Bronchus fibroblast of lung (primary cell): Measurements from ENCODE around the gene SNRNP200. TPM values are rescaled to one million over a fixed set of nuclear protein-coding genes. Genes with fewer than 3 reads are reported as not detected.

Experiments
- total RNA-seq: library from RNA; depleted of rRNA; stranded (reverse); fragments of >200 nt; gene quantifications from 2 replicates; pipeline ENCODE4 v1.2.3, GENCODE V29; 2015

SNRNP200 gene
- 60.5 and 65.0 TPM in 2 replicates for total RNA-seq

GRCh38 chr2:96305091-96305978, at the start of gene SNRNP200:
Gene SNRNP200, minus strand, starts transcription at chr2:96305546. Its CDS starts 109 bp downstream, at chr2:96305437.

GRCh38 chr2:96325041-96325883, 19.9 kb upstream of the SNRNP200 start, which contains the start of gene ITPRIPL1:
Gene ITPRIPL1, plus strand, starts transcription at chr2:96325317. Its CDS starts 523 bp downstream, at chr2:96325840.

GRCh38 chr2:96265840-96266679, 39.3 kb downstream of the SNRNP200 start, which contains the start of the genes CIAO1 and TMEM127:
Gene CIAO1, plus strand, starts transcription at chr2:96266225. Its CDS starts 126 bp downstream, at chr2:96266351.
Gene TMEM127, minus strand, starts transcription at chr2:96265997. Its CDS starts 616 bp downstream, at chr2:96265381.

Other genes starting within 250 kb of the SNRNP200 start
- gene ADRA2B, start 189.0 kb downstream of the SNRNP200 start, total RNA-seq = not detected in 2 replicates
- not detected in 2 replicates for gene ASTL, start 167.0 kb downstream of the SNRNP200 start, total RNA-seq
- gene DUSP2, start 160.1 kb downstream of the SNRNP200 start, total RNA-seq = 1.0 and 1.2 TPM in 2 replicates
- gene STARD7, start 96.7 kb downstream of the SNRNP200 start, total RNA-seq = 78.0 and 89.3 TPM in 2 replicates
- gene TMEM127, start 39.5 kb downstream of the SNRNP200 start, total RNA-seq = 19.6 and 21.9 TPM in 2 replicates
- 106 and 116 TPM in 2 replicates for gene CIAO1, start 39.3 kb downstream of the SNRNP200 start, total RNA-seq
- 3.7 and 4.2 TPM in 2 replicates for gene ITPRIPL1, start 19.8 kb upstream of the SNRNP200 start, total RNA-seq
- gene NCAPH, start 30.2 kb upstream of the SNRNP200 start, total RNA-seq = 41.9 and 42.2 TPM in 2 replicates
- gene NEURL3, start 199.8 kb upstream of the SNRNP200 start, total RNA-seq = not detected in 2 replicates
- 4.6 and 8.9 TPM in 2 replicates for gene ARID5A, start 231.2 kb upstream of the SNRNP200 start, total RNA-seq